IMR-90 (cell line): ENCODE measurements around the gene KRT86. TPM values are rescaled to one million over a fixed set of nuclear protein-coding genes. Genes with fewer than 3 reads are reported as not detected.

ENCODE experiments used
- ATAC-seq: fragments of 200-7000 bp; cut with Tn5 transposase; 2 replicates; pipeline ENCODE4 v1.9.1; 2020; ENCODE audit warnings: low read depth, mild to moderate bottlenecking, moderate library complexity
- BruUV-seq: library from RNA; stranded (reverse); fragments of 400-500 nt; replicated peaks from 2 replicates; lab custom pipeline; 2021; lab: Mats Ljungman, UMichigan
- CTCF ChIA-PET: fragments of 300-600 bp; formaldehyde crosslinking; extraction: SDS; loops from one replicate; lab custom pipeline; 2021; ENCODE audit warnings: antibody characterized with exemption; lab: Yijun Ruan, JAX
- POLR2A ChIA-PET: fragments of 300-600 bp; sonication (Branson Sonifier 250); formaldehyde crosslinking; loops from one replicate; lab custom pipeline; 2022; ENCODE audit warnings: antibody characterized with exemption; ENCODE audit not compliant: unreplicated experiment; lab: Charles Lee
- DNase-seq: peaks from one replicate; pipeline ENCODE4 v3.0.0; 2013
- H2AFZ ChIP-seq: replicated peaks from 2 replicates; pipeline ENCODE3; 2013; ENCODE audit warnings: low read length, mild to moderate bottlenecking; ENCODE audit not compliant: poor library complexity
- H2AK5ac ChIP-seq: 2 replicates; pipeline ENCODE4 v1.6.1; 2013; ENCODE audit warnings: low read depth, low read length, inconsistent platforms
- H2AK9ac ChIP-seq: replicated peaks from 2 replicates; pipeline ENCODE3; 2013; ENCODE audit warnings: mild to moderate bottlenecking, low read depth, low read length, moderate library complexity; ENCODE audit not compliant: poor library complexity
- H2BK120ac ChIP-seq: 2 replicates; pipeline ENCODE4 v1.6.1; 2013; ENCODE audit warnings: low read depth, low read length, inconsistent platforms
- H2BK15ac ChIP-seq: 3 replicates; pipeline ENCODE4 v1.6.1; 2013; ENCODE audit warnings: low read depth, low read length, inconsistent platforms
- H2BK20ac ChIP-seq: 2 replicates; pipeline ENCODE4 v1.6.1; 2013; ENCODE audit warnings: low read depth, mild to moderate bottlenecking, inconsistent platforms, low read length, moderate library complexity
- H2BK5ac ChIP-seq: 2 replicates; pipeline ENCODE4 v1.6.1; 2013; ENCODE audit warnings: mild to moderate bottlenecking, low read depth, low read length, inconsistent platforms; ENCODE audit not compliant: poor library complexity, severe bottlenecking
- H3K14ac ChIP-seq: replicated peaks from 2 replicates; pipeline ENCODE4 v1.6.1; 2013; ENCODE audit warnings: low read depth, low read length, inconsistent platforms
- H3K18ac ChIP-seq: 2 replicates; pipeline ENCODE4 v1.6.1; 2013; ENCODE audit warnings: low read depth, low read length, control low read depth
- H3K23ac ChIP-seq: 2 replicates; pipeline ENCODE4 v1.6.1; 2013; ENCODE audit warnings: low read depth, low read length, inconsistent platforms
- H3K27ac ChIP-seq: 2 replicates; pipeline ENCODE4 v1.5.1; 2013; ENCODE audit warnings: mild to moderate bottlenecking, control low read depth, low read length; ENCODE audit not compliant: insufficient read depth
- H3K27me3 ChIP-seq: 2 replicates; pipeline ENCODE4 v1.6.1; 2013; ENCODE audit warnings: low read length; ENCODE audit not compliant: control insufficient read depth, insufficient read depth
- H3K36me3 ChIP-seq: 2 replicates; pipeline ENCODE4 v1.6.1; 2013; ENCODE audit warnings: low read length, mixed read lengths; ENCODE audit not compliant: control insufficient read depth, insufficient read depth
- H3K4ac ChIP-seq: 2 replicates; pipeline ENCODE4 v1.6.1; 2013; ENCODE audit warnings: low read depth, low read length, inconsistent platforms
- H3K4me1 ChIP-seq: 2 replicates; pipeline ENCODE4 v1.6.1; 2013; ENCODE audit warnings: low read length, mixed read lengths; ENCODE audit not compliant: control insufficient read depth, insufficient read depth
- H3K4me2 ChIP-seq: 2 replicates; pipeline ENCODE4 v1.6.1; 2013; ENCODE audit warnings: low read depth, mild to moderate bottlenecking, control low read depth, low read length, moderate library complexity
- H3K4me3 ChIP-seq: 2 replicates; pipeline ENCODE4 v1.5.1; 2013; ENCODE audit warnings: low read depth, mild to moderate bottlenecking, control low read depth, low read length, moderate library complexity; ENCODE audit not compliant: insufficient read depth
- H3K56ac ChIP-seq: 2 replicates; pipeline ENCODE4 v1.6.1; 2013; ENCODE audit warnings: low read length, inconsistent platforms; ENCODE audit not compliant: insufficient read depth; ENCODE audit errors: extremely low read depth
- H3K79me1 ChIP-seq, 2 experiments: 2 replicates each; pipeline ENCODE4 v1.6.1; 2013; ENCODE audit warnings: low read length in 2 of 2, inconsistent platforms in 1 of 2, low read depth in 1 of 2
- H3K9ac ChIP-seq: 2 replicates; pipeline ENCODE4 v1.6.1; 2013; ENCODE audit warnings: low read depth, low read length, control low read depth
- H3K9me1 ChIP-seq: 2 replicates; pipeline ENCODE4 v1.6.1; 2013; ENCODE audit warnings: low read length, inconsistent platforms; ENCODE audit not compliant: insufficient read depth
- H3K9me3 ChIP-seq: 2 replicates; pipeline ENCODE4 v1.6.1; 2013; ENCODE audit warnings: low read length; ENCODE audit not compliant: control insufficient read depth, insufficient read depth
- H4K20me1 ChIP-seq: 2 replicates; pipeline ENCODE4 v1.6.1; 2013; ENCODE audit warnings: low read length, inconsistent platforms; ENCODE audit not compliant: insufficient read depth
- H4K5ac ChIP-seq: 2 replicates; pipeline ENCODE4 v1.6.1; 2013; ENCODE audit warnings: mild to moderate bottlenecking, low read depth, low read length, control low read depth
- H4K8ac ChIP-seq, 2 experiments: 2 replicates each; pipeline ENCODE4 v1.6.1; 2013; ENCODE audit warnings: low read depth in 2 of 2, low read length in 2 of 2, control low read depth in 1 of 2, inconsistent platforms in 1 of 2
- H4K91ac ChIP-seq: 2 replicates; pipeline ENCODE4 v1.6.1; 2013; ENCODE audit warnings: low read depth, low read length, inconsistent platforms; ENCODE audit not compliant: insufficient read depth
- CHD1 ChIP-seq: IDR thresholded peaks from 2 replicates; pipeline ENCODE4 v1.6.1; 2012; ENCODE audit warnings: low read depth, low read length, improper control_type of control experiment
- CTCF ChIP-seq: conservative IDR thresholded peaks from 2 replicates; pipeline ENCODE4 v1.5.1; 2012; ENCODE audit warnings: mild to moderate bottlenecking, low read depth, low read length, improper control_type of control experiment
- ELK1 ChIP-seq: fragments of 150-350 bp; IDR thresholded peaks from 2 replicates; pipeline ENCODE4 v1.6.1; 2016; ENCODE audit warnings: low read depth, mild to moderate bottlenecking, low read length, moderate library complexity, borderline replicate concordance
- FOS ChIP-seq: fragments of 150-350 bp; IDR thresholded peaks from 2 replicates; pipeline ENCODE4 v1.6.1; 2016; ENCODE audit warnings: low read depth, low read length
- NFE2L2 ChIP-seq: fragments of 150-350 bp; IDR thresholded peaks from 2 replicates; pipeline ENCODE4 v1.6.1; 2016; ENCODE audit warnings: low read depth, mild to moderate bottlenecking, low read length
- POLR2A ChIP-seq: IDR thresholded peaks from 2 replicates; pipeline ENCODE4 v1.6.1; 2012; ENCODE audit warnings: mild to moderate bottlenecking, low read depth, low read length
- WGBS, 2 experiments: methylation state at CpG; one replicate each; pipeline versions ENCODE4 v1.1.5 to v1.1.7; 2013; ENCODE audit warnings: missing lambda C conversion rate in 2 of 2; ENCODE audit not compliant: insufficient read length in 1 of 2; ENCODE audit errors: extremely low coverage in 2 of 2; 5-methylcytosine and 5-hydroxymethylcytosine counted together
- dilution Hi-C: fragments of 300-500 bp; cut with HindIII; formaldehyde crosslinking; loops from one replicate; pipeline ENCODE4 v1.14.3; 2018; ENCODE audit warnings: low sequenced_read_pairs; ENCODE audit not compliant: unreplicated experiment
- in situ Hi-C: fragments of 300-500 bp; cut with MboI; formaldehyde crosslinking; loops from 3 replicates; pipeline ENCODE4 v1.14.3; 2019; ENCODE audit warnings: low sequenced_read_pairs, inconsistent platforms, mixed read lengths
- intact Hi-C: fragments of 100-400 bp; cut with micrococcal nuclease; formaldehyde crosslinking; loops from 2 replicates; pipeline ENCODE4 v1.10.0; 2022
- polyA plus RNA-seq, 3 experiments: library from polyadenylated mRNA; depleted of rRNA; stranded (reverse); fragments of >200 nt; gene quantifications; 2 replicates each; pipeline ENCODE4 v1.2.3, GENCODE V29; 2012; ENCODE audit warnings: low replicate concordance in 1 of 3
- total RNA-seq: library from RNA; depleted of rRNA; stranded (reverse); fragments of >200 nt; gene quantifications from 2 replicates; pipeline ENCODE4 v1.2.3, GENCODE V29; 2012

Gene KRT86
- total and polyA plus RNA-seq, 2 of the 4 experiments (the other 2 are of a cell fraction) = not detected

GRCh38 chr12:52352951-52353350 is 78.5 kb downstream of the KRT86 start:
- Histone ChIP-seq H2BK20ac (no peak overlapping the region), H2BK15ac (no peak overlapping the region), H3K9me3 (no peaks in the 10 kb centered on the region), H4K91ac (no peak overlapping the region), H3K27ac (no peak overlapping the region), H3K4me2 (no peak overlapping the region), H3K4ac (no peak overlapping the region), H3K18ac (no peak overlapping the region), H3K9me1 (no peaks in the 10 kb centered on the region), H4K20me1 (no peaks in the 10 kb centered on the region), H3K9ac (no peak overlapping the region), H3K23ac (no peak overlapping the region), H3K14ac (no peak overlapping the region), H2AFZ (no peak overlapping the region), H3K79me1 (no peaks in the 10 kb centered on the region), H3K27me3 (peaks cover 55% of the 10 kb centered on the region), H3K4me1 (no peaks in the 10 kb centered on the region), H4K5ac (no peak overlapping the region), H3K36me3 (no peaks in the 10 kb centered on the region), H2BK120ac (no peak overlapping the region), H4K8ac (no peak overlapping the region), H3K4me3 (no peak overlapping the region), H2AK5ac (no peak overlapping the region), H2AK9ac (no peak overlapping the region), H2BK5ac (no peak overlapping the region), H3K56ac (no peak overlapping the region)
- CTCF ChIA-PET = no interaction called here
- POLR2A ChIA-PET = no interaction called here
- TF ChIP-seq POLR2A = no peak
- no peak for TF ChIP-seq ELK1
- no peak for TF ChIP-seq FOS
- no peak for TF ChIP-seq CTCF
- TF ChIP-seq CHD1 = no peak
- no peak for TF ChIP-seq NFE2L2
- dilution Hi-C loops (no loop called here), intact Hi-C loops (no loop called here), in situ Hi-C loops (no loop called here)
- no peak for DNase-seq
- no peak for ATAC-seq
- WGBS, 2 experiments = no CpG with 5 or more reads among the region's 2 CpGs
- no TSS peak for BruUV-seq
